Osteoblast (primary cell): Measurements from ENCODE around the gene WDFY4. TPM values are rescaled to one million over a fixed set of nuclear protein-coding genes. Genes with fewer than 3 reads are reported as not detected.

Experiments
- DNase-seq: peaks from one replicate; pipeline ENCODE4 v3.0.0; 2011; ENCODE audit warnings: low spot score, mixed read lengths; ENCODE audit not compliant: insufficient read length; ENCODE audit errors: missing footprints
- H2AFZ ChIP-seq: 2 replicates; pipeline ENCODE4 v1.6.0; 2011; ENCODE audit warnings: mild to moderate bottlenecking, low read length
- H3K27ac ChIP-seq: 2 replicates; pipeline ENCODE4 v1.5.1; 2011; ENCODE audit warnings: mild to moderate bottlenecking, low read depth, low read length, moderate library complexity
- H3K27me3 ChIP-seq: 2 replicates; pipeline ENCODE4 v1.6.0; 2012; ENCODE audit warnings: mild to moderate bottlenecking, control low read depth, inconsistent platforms, low read length, moderate library complexity; ENCODE audit not compliant: insufficient read depth
- H3K36me3 ChIP-seq: 2 replicates; pipeline ENCODE4 v1.5.1; 2011; ENCODE audit warnings: mild to moderate bottlenecking, low read length, control low read depth, moderate library complexity; ENCODE audit not compliant: insufficient read depth
- H3K4me1 ChIP-seq: 2 replicates; pipeline ENCODE4 v1.5.1; 2011; ENCODE audit warnings: mild to moderate bottlenecking, low read length, control low read depth, moderate library complexity; ENCODE audit not compliant: insufficient read depth
- H3K4me2 ChIP-seq: 2 replicates; pipeline ENCODE4 v1.6.0; 2011; ENCODE audit warnings: mild to moderate bottlenecking, low read length; ENCODE audit not compliant: insufficient read depth
- H3K4me3 ChIP-seq: fragments of 200-600 bp; sonication (generic); 3 replicates; pipeline ENCODE4 v1.5.1; 2012; ENCODE audit warnings: mild to moderate bottlenecking, low read length, inconsistent platforms; ENCODE audit not compliant: insufficient read depth
- H3K79me2 ChIP-seq: 2 replicates; pipeline ENCODE4 v1.6.0; 2012; ENCODE audit warnings: mild to moderate bottlenecking, low read length, control low read depth, inconsistent platforms; ENCODE audit not compliant: insufficient read depth
- H3K9me3 ChIP-seq: 2 replicates; pipeline ENCODE4 v1.5.1; 2011; ENCODE audit warnings: low read depth, low read length, control low read depth
- H4K20me1 ChIP-seq: 2 replicates; pipeline ENCODE4 v1.6.0; 2012; ENCODE audit warnings: mild to moderate bottlenecking, low read length, control low read depth; ENCODE audit not compliant: insufficient read depth
- CTCF ChIP-seq: IDR thresholded peaks from 2 replicates; pipeline ENCODE4 v1.5.1; 2011; ENCODE audit warnings: mild to moderate bottlenecking, low read depth, low read length, moderate library complexity; ENCODE audit errors: extremely low read depth
- total RNA-seq: library from RNA; depleted of rRNA; stranded (reverse); fragments of >200 nt; gene quantifications from 2 replicates; pipeline ENCODE4 v1.2.3, GENCODE V29; 2012

The WDFY4 gene
- total RNA-seq, 1 donor = 0.36 TPM

GRCh38 chr10:48656914-48657305 lies 27.8 kb upstream of the WDFY4 start:
- no peak for TF ChIP-seq CTCF
- Histone ChIP-seq H3K27ac (no peak overlapping the region), H3K4me2 (peak overlapping the region; percentile 95), H3K4me3 (peak overlapping the region; percentile 78), H3K36me3 (peaks cover 3% of the 10 kb centered on the region), H4K20me1 (no peaks in the 10 kb centered on the region), H3K79me2 (peaks cover 30% of the 10 kb centered on the region), H2AFZ (peak overlapping the region; percentile 92), H3K4me1 (peaks cover 20% of the 10 kb centered on the region), H3K9me3 (no peaks in the 10 kb centered on the region), H3K27me3 (peaks cover 15% of the 10 kb centered on the region)
- no peak for DNase-seq

GRCh38 chr10:48657416-48657815 lies 27.3 kb upstream of the WDFY4 start:
- peaks cover 20% of the 10 kb centered on the region for H3K4me1 ChIP-seq
- H2AFZ ChIP-seq = no peak overlapping the region
- peaks cover 15% of the 10 kb centered on the region for H3K27me3 ChIP-seq
- TF ChIP-seq CTCF = no peak
- H3K27ac ChIP-seq = no peak overlapping the region
- H4K20me1 ChIP-seq = no peaks in the 10 kb centered on the region
- no peaks in the 10 kb centered on the region for H3K36me3 ChIP-seq
- no peak overlapping the region for H3K4me2 ChIP-seq
- no peak overlapping the region for H3K4me3 ChIP-seq
- H3K9me3 ChIP-seq = no peaks in the 10 kb centered on the region
- H3K79me2 ChIP-seq = peaks cover 25% of the 10 kb centered on the region
- no peak for DNase-seq

- TF ChIP-seq CTCF = peak; percentile 96
- Histone ChIP-seq H2AFZ (no peak overlapping the region), H3K4me3 (no peak overlapping the region), H3K9me3 (no peaks in the 10 kb centered on the region), H4K20me1 (no peaks in the 10 kb centered on the region), H3K4me1 (peaks cover 20% of the 10 kb centered on the region), H3K79me2 (peaks cover 15% of the 10 kb centered on the region), H3K27ac (no peak overlapping the region), H3K4me2 (peak overlapping the region; percentile 3), H3K36me3 (no peaks in the 10 kb centered on the region), H3K27me3 (peaks cover 16% of the 10 kb centered on the region)
- DNase-seq = peak; percentile 93
These were observed 26.3 kb upstream of the WDFY4 start for GRCh38 chr10:48658243-48658974.

GRCh38 chr10:48658975-48659269 lies 25.8 kb upstream of the WDFY4 start:
- Histone ChIP-seq H3K4me1 (peaks cover 20% of the 10 kb centered on the region), H3K27me3 (peaks cover 19% of the 10 kb centered on the region), H4K20me1 (no peaks in the 10 kb centered on the region), H3K36me3 (no peaks in the 10 kb centered on the region), H3K4me3 (no peak overlapping the region), H3K9me3 (no peaks in the 10 kb centered on the region), H3K27ac (no peak overlapping the region), H2AFZ (no peak overlapping the region), H3K4me2 (no peak overlapping the region), H3K79me2 (peaks cover 10% of the 10 kb centered on the region)
- DNase-seq = no peak
- no peak for TF ChIP-seq CTCF
